ENCODE data around the gene CTSW.

CTSW gene

GRCh38 chr11:65865550-65866172, 14.0 kb upstream of the CTSW start:
- TF ChIP-seq ZNF565 (CRISPR knock-in tag; conservative IDR thresholded peaks at IDR 0.05; ENCODE audit: low read depth) = no peak
- no peak for TF ChIP-seq ZC3H10 (CRISPR knock-in tag; IDR thresholded peaks at IDR 0.05)
- TF ChIP-seq GLIS3 (CRISPR knock-in tag; IDR thresholded peaks at IDR 0.05) = no peak
- no peak for TF ChIP-seq TOX (CRISPR knock-in tag; IDR thresholded peaks at IDR 0.05; ENCODE audit: borderline replicate concordance)
- no peak for TF ChIP-seq TCF4 (CRISPR knock-in tag; IDR thresholded peaks at IDR 0.05; ENCODE audit: borderline replicate concordance)
- TF ChIP-seq, protein P1, sequence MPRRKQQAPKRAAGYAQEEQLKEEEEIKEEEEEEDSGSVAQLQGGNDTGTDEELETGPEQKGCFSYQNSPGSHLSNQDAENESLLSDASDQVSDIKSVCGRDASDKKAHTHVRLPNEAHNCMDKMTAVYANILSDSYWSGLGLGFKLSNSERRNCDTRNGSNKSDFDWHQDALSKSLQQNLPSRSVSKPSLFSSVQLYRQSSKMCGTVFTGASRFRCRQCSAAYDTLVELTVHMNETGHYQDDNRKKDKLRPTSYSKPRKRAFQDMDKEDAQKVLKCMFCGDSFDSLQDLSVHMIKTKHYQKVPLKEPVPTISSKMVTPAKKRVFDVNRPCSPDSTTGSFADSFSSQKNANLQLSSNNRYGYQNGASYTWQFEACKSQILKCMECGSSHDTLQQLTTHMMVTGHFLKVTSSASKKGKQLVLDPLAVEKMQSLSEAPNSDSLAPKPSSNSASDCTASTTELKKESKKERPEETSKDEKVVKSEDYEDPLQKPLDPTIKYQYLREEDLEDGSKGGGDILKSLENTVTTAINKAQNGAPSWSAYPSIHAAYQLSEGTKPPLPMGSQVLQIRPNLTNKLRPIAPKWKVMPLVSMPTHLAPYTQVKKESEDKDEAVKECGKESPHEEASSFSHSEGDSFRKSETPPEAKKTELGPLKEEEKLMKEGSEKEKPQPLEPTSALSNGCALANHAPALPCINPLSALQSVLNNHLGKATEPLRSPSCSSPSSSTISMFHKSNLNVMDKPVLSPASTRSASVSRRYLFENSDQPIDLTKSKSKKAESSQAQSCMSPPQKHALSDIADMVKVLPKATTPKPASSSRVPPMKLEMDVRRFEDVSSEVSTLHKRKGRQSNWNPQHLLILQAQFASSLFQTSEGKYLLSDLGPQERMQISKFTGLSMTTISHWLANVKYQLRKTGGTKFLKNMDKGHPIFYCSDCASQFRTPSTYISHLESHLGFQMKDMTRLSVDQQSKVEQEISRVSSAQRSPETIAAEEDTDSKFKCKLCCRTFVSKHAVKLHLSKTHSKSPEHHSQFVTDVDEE (CRISPR knock-in tag; IDR thresholded peaks at IDR 0.05) = no peak
- no peak for TF ChIP-seq ARNTL (CRISPR knock-in tag; IDR thresholded peaks at IDR 0.05; ENCODE audit: borderline replicate concordance, low read depth)
- ATAC-seq = no peak

- no peak for ATAC-seq
- TF ChIP-seq GLIS3 (CRISPR knock-in tag; IDR thresholded peaks at IDR 0.05) = no peak
- no peak for TF ChIP-seq ZNF8 (CRISPR knock-in tag; IDR thresholded peaks at IDR 0.05)
- TF ChIP-seq CSDC2 (CRISPR knock-in tag; IDR thresholded peaks at IDR 0.05) = no peak
- TF ChIP-seq ZNF565 (CRISPR knock-in tag; conservative IDR thresholded peaks at IDR 0.05; ENCODE audit: low read depth) = no peak
- TF ChIP-seq, protein P2, sequence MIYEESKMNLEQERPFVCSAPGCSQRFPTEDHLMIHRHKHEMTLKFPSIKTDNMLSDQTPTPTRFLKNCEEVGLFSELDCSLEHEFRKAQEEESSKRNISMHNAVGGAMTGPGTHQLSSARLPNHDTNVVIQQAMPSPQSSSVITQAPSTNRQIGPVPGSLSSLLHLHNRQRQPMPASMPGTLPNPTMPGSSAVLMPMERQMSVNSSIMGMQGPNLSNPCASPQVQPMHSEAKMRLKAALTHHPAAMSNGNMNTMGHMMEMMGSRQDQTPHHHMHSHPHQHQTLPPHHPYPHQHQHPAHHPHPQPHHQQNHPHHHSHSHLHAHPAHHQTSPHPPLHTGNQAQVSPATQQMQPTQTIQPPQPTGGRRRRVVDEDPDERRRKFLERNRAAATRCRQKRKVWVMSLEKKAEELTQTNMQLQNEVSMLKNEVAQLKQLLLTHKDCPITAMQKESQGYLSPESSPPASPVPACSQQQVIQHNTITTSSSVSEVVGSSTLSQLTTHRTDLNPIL (CRISPR knock-in tag; IDR thresholded peaks at IDR 0.05; ENCODE audit: low read depth) = no peak
- no peak for TF ChIP-seq BACH2 (CRISPR knock-in tag; IDR thresholded peaks at IDR 0.05; ENCODE audit: borderline replicate concordance)
- TF ChIP-seq ARNTL (CRISPR knock-in tag; IDR thresholded peaks at IDR 0.05; ENCODE audit: borderline replicate concordance, low read depth) = no peak
- no peak for TF ChIP-seq ZFP3 (CRISPR knock-in tag; IDR thresholded peaks at IDR 0.05)
- TF ChIP-seq ZFP30 (CRISPR knock-in tag; IDR thresholded peaks at IDR 0.05) = no peak
- TF ChIP-seq TOX (CRISPR knock-in tag; IDR thresholded peaks at IDR 0.05; ENCODE audit: borderline replicate concordance) = no peak
- no peak for TF ChIP-seq RARB (CRISPR knock-in tag; IDR thresholded peaks at IDR 0.05)
- no peak for TF ChIP-seq ISL1 (CRISPR knock-in tag; IDR thresholded peaks at IDR 0.05)
- no peak for TF ChIP-seq PPARA (CRISPR knock-in tag; IDR thresholded peaks at IDR 0.05; ENCODE audit: borderline replicate concordance)
- TF ChIP-seq TCF4 (CRISPR knock-in tag; IDR thresholded peaks at IDR 0.05; ENCODE audit: borderline replicate concordance) = no peak
- no peak for TF ChIP-seq SNAI2 (CRISPR knock-in tag; IDR thresholded peaks at IDR 0.05)
- no peak for TF ChIP-seq OSR1 (CRISPR knock-in tag; IDR thresholded peaks at IDR 0.05)
Measured at GRCh38 chr11:65866509-65867283, 12.9 kb upstream of the CTSW start.

- TF ChIP-seq ZNF565 (CRISPR knock-in tag; conservative IDR thresholded peaks at IDR 0.05; ENCODE audit: low read depth) = no peak
- TF ChIP-seq RARB (CRISPR knock-in tag; IDR thresholded peaks at IDR 0.05) = no peak
- TF ChIP-seq PPARA (CRISPR knock-in tag; IDR thresholded peaks at IDR 0.05; ENCODE audit: borderline replicate concordance) = no peak
- TF ChIP-seq ZNF8 (CRISPR knock-in tag; IDR thresholded peaks at IDR 0.05) = no peak
- TF ChIP-seq, protein P3, sequence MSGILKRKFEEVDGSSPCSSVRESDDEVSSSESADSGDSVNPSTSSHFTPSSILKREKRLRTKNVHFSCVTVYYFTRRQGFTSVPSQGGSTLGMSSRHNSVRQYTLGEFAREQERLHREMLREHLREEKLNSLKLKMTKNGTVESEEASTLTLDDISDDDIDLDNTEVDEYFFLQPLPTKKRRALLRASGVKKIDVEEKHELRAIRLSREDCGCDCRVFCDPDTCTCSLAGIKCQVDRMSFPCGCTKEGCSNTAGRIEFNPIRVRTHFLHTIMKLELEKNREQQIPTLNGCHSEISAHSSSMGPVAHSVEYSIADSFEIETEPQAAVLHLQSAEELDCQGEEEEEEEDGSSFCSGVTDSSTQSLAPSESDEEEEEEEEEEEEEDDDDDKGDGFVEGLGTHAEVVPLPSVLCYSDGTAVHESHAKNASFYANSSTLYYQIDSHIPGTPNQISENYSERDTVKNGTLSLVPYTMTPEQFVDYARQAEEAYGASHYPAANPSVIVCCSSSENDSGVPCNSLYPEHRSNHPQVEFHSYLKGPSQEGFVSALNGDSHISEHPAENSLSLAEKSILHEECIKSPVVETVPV (CRISPR knock-in tag; IDR thresholded peaks at IDR 0.05) = no peak
- TF ChIP-seq PATZ1 (CRISPR knock-in tag; IDR thresholded peaks at IDR 0.05; ENCODE audit: borderline replicate concordance) = no peak
- no peak for TF ChIP-seq ZC3H10 (CRISPR knock-in tag; IDR thresholded peaks at IDR 0.05)
- no peak for ATAC-seq
Measured at GRCh38 chr11:65867284-65868071, 12.2 kb upstream of the CTSW start.

Measured in SK-N-SH treated with all-trans-retinoic acid at 6 μM for 48 hours (cell line).